WTC11 (cell line): ENCODE results near the gene EIF4B.

Experiments used
- FOXK1 ChIP-seq: sonication (generic); formaldehyde crosslinking; IDR thresholded peaks from 2 replicates; pipeline ENCODE4 v1.8.0; 2022; ENCODE audit warnings: mild to moderate bottlenecking, moderate library complexity, missing genetic modification reagents
- SP1 ChIP-seq: sonication (generic); formaldehyde crosslinking; conservative IDR thresholded peaks from 2 replicates; pipeline ENCODE4 v1.8.1; 2022; ENCODE audit warnings: missing genetic modification reagents
- TF ChIP-seq, protein P1 (sequence below): fragments of 200-600 bp; IDR thresholded peaks from 2 replicates; pipeline ENCODE4 v1.8.0; 2022; ENCODE audit warnings: antibody characterized with exemption

DNA sequence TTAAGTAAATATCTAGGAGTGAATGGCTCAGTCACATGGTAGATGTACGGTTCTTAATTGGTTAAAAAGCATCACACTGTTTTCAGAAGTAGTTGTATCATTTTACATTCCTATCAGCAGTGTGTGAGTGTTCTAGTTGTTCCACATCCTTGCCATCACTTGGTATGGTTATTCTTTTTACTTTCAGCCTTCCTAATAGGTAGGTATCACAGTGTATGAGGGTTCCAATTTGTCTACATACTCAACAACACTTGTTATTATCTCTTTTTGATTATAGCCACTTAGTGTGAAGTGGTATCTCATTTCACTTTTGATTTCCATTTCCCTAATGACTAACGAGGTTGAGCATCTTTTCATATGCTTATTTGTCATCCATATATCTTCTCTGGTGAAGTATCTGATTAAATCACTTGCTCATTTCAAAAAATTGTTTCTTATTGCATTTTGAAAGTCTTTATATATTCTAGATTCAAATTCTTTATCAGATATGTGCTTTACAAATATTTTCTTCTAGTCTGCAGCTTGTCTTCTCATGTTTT lies 76.5 kb downstream of the EIF4B start:
- no peak for TF ChIP-seq FOXK1 (CRISPR knock-in tag)
- TF ChIP-seq SP1 (CRISPR knock-in tag) = no peak
- TF ChIP-seq, protein P1, sequence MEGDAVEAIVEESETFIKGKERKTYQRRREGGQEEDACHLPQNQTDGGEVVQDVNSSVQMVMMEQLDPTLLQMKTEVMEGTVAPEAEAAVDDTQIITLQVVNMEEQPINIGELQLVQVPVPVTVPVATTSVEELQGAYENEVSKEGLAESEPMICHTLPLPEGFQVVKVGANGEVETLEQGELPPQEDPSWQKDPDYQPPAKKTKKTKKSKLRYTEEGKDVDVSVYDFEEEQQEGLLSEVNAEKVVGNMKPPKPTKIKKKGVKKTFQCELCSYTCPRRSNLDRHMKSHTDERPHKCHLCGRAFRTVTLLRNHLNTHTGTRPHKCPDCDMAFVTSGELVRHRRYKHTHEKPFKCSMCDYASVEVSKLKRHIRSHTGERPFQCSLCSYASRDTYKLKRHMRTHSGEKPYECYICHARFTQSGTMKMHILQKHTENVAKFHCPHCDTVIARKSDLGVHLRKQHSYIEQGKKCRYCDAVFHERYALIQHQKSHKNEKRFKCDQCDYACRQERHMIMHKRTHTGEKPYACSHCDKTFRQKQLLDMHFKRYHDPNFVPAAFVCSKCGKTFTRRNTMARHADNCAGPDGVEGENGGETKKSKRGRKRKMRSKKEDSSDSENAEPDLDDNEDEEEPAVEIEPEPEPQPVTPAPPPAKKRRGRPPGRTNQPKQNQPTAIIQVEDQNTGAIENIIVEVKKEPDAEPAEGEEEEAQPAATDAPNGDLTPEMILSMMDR = no peak
